G401 (cell line): Measurements from ENCODE around the gene RLF. TPM values are rescaled to one million over a fixed set of nuclear protein-coding genes. Genes with fewer than 3 reads are reported as not detected.
"Not testable (repeated sequence)": the region's sequence is repeated elsewhere in the genome, so short reads cannot be mapped to it uniquely, and the experiment has no call there.

Source experiments
- DNase-seq: peaks from one replicate; pipeline ENCODE4 v3.0.0-alpha.2; 2015; ENCODE audit warnings: low spot score
- in situ Hi-C: cut with HindIII; loops from 2 replicates; pipeline ENCODE4 v1.10.0; 2016; ENCODE audit warnings: low sequenced_read_pairs, mixed read lengths
- total RNA-seq: library from RNA; depleted of rRNA; stranded (reverse); fragments of >200 nt; shearing (Covaris generic); gene quantifications from 2 replicates; pipeline ENCODE4 v1.2.3, GENCODE V29; 2014

Gene RLF
- total RNA-seq, 1 experiment from 2014 or later, result 10.4 TPM

- in situ Hi-C loops, result no loop called here
- DNase-seq, result no peak
Observed at GRCh38 chr1:40160806-40161124, 422 bp upstream of the RLF start.

- in situ Hi-C loops, result no loop called here
- DNase-seq, result no peak
Observed at GRCh38 chr1:40161888-40162397, 756 bp downstream of the RLF start.

- in situ Hi-C loops, result no loop called here
- DNase-seq, result no peak
Observed at GRCh38 chr1:40162753-40163441, 1.7 kb downstream of the RLF start.

GRCh38 chr1:40167317-40167716, 6.1 kb downstream of the RLF start:
- in situ Hi-C loops, result no loop called here
- DNase-seq, result no peak

- DNase-seq, result no peak
- in situ Hi-C loops, result no loop called here
Observed at GRCh38 chr1:40171036-40171435, 9.8 kb downstream of the RLF start.

GRCh38 chr1:40174788-40175187, 13.6 kb downstream of the RLF start:
- DNase-seq, result no peak
- in situ Hi-C loops, result no loop called here

- DNase-seq, in situ Hi-C loops: not testable (repeated sequence)
Observed at GRCh38 chr1:40176989-40177388, 15.8 kb downstream of the RLF start.

- in situ Hi-C loops, result no loop called here
- DNase-seq, result no peak
Observed at GRCh38 chr1:40178200-40178599, 17.0 kb downstream of the RLF start.

- no peak for DNase-seq
- in situ Hi-C loops, result no loop called here
Observed at GRCh38 chr1:40179496-40180089, 18.4 kb downstream of the RLF start.

- peak; percentile 27 for DNase-seq
- in situ Hi-C loops, result no loop called here
Observed at GRCh38 chr1:40183055-40183710, 22.0 kb downstream of the RLF start.

GRCh38 chr1:40184193-40184592, 23.0 kb downstream of the RLF start:
- no peak for DNase-seq
- in situ Hi-C loops, result no loop called here

GRCh38 chr1:40185951-40186864, 25.0 kb downstream of the RLF start:
- DNase-seq, result no peak
- in situ Hi-C loops, result no loop called here

- no peak for DNase-seq
- in situ Hi-C loops, result no loop called here
Observed at GRCh38 chr1:40187399-40187798, 26.2 kb downstream of the RLF start.

GRCh38 chr1:40194639-40195038, 33.5 kb downstream of the RLF start:
- in situ Hi-C loops, DNase-seq: not testable (repeated sequence)

GRCh38 chr1:40197656-40198055, 36.5 kb downstream of the RLF start:
- in situ Hi-C loops, result no loop called here
- no peak for DNase-seq

GRCh38 chr1:40199126-40199525, 37.9 kb downstream of the RLF start:
- in situ Hi-C loops, result no loop called here

GRCh38 chr1:40204856-40205255, 43.7 kb downstream of the RLF start:
- in situ Hi-C loops, result no loop called here

More at GRCh38 chr1:40199126-40199525, 37.9 kb downstream of the RLF start:
- DNase-seq, result no peak

GRCh38 chr1:40210511-40211204, 49.5 kb downstream of the RLF start:
- in situ Hi-C loops, result no loop called here
- DNase-seq, result peak; percentile 31

More at GRCh38 chr1:40204856-40205255, 43.7 kb downstream of the RLF start:
- no peak for DNase-seq

GRCh38 chr1:40218333-40218732, 57.1 kb downstream of the RLF start:
- in situ Hi-C loops, result no loop called here
- no peak for DNase-seq
